Natural killer cell (primary cell): ENCODE results near the gene TNNC2. TPM values are rescaled to one million over a fixed set of nuclear protein-coding genes. Genes with fewer than 3 reads are reported as not detected.

Source experiments
- ATAC-seq, 3 donors: fragments of 150-1000 bp in 2 of 3; fragments of 200-7000 bp in 1 of 3; cut with Tn5 transposase; 1 replicate in 1 of 3; 2 replicates in 2 of 3; pipeline ENCODE4 v1.10.0; 2021; ENCODE audit warnings: mild to moderate bottlenecking in 2 of 3, moderate library complexity in 2 of 3
- DNase-seq, 2 donors: peaks; one replicate each; pipeline versions ENCODE4 v3.0.0 to v3.0.0-alpha.2; 2013 to 2021; ENCODE audit warnings: mixed read lengths in 1 of 2
- H3K27ac ChIP-seq: one replicate; pipeline ENCODE4 v1.5.1; 2013; ENCODE audit warnings: mild to moderate bottlenecking, low read length
- H3K27me3 ChIP-seq: one replicate; pipeline ENCODE4 v1.6.1; 2013; ENCODE audit warnings: low read length; ENCODE audit not compliant: control insufficient read depth, insufficient read depth
- H3K36me3 ChIP-seq: one replicate; pipeline ENCODE4 v1.6.1; 2013; ENCODE audit warnings: low read length; ENCODE audit not compliant: control insufficient read depth, insufficient read depth
- H3K4me1 ChIP-seq: one replicate; pipeline ENCODE4 v1.6.1; 2013; ENCODE audit warnings: low read length; ENCODE audit not compliant: control insufficient read depth, insufficient read depth
- H3K4me3 ChIP-seq: one replicate; pipeline ENCODE4 v1.5.1; 2013; ENCODE audit warnings: low read length
- H3K9me3 ChIP-seq: one replicate; pipeline ENCODE4 v1.6.1; 2013; ENCODE audit warnings: low read length; ENCODE audit not compliant: control insufficient read depth, insufficient read depth
- H3K27ac Mint-ChIP-seq, 2 donors: one replicate each; pipeline ENCODE4 v1.8.0; 2022; ENCODE audit warnings: mild to moderate bottlenecking in 2 of 2, mixed read lengths in 2 of 2, moderate library complexity in 1 of 2
- H3K27me3 Mint-ChIP-seq, 2 donors: one replicate each; pipeline ENCODE4 v1.8.0; 2022; ENCODE audit warnings: low read depth in 2 of 2, mixed read lengths in 2 of 2
- H3K36me3 Mint-ChIP-seq: one replicate; pipeline ENCODE4 v1.8.0; 2022; ENCODE audit warnings: mixed read lengths
- H3K4me1 Mint-ChIP-seq, 2 donors: one replicate each; pipeline ENCODE4 v1.8.0; 2022; ENCODE audit warnings: mixed read lengths in 2 of 2
- H3K4me3 Mint-ChIP-seq: one replicate; pipeline ENCODE4 v1.8.0; 2022; ENCODE audit warnings: mild to moderate bottlenecking, moderate library complexity, mixed read lengths
- H3K9me3 Mint-ChIP-seq, 2 donors: one replicate each; pipeline ENCODE4 v1.8.0; 2022; ENCODE audit warnings: mixed read lengths in 2 of 2
- WGBS: methylation state at CpG from one replicate; pipeline ENCODE4 v1.1.7; 2013; ENCODE audit warnings: missing lambda C conversion rate; ENCODE audit not compliant: insufficient coverage; 5-methylcytosine and 5-hydroxymethylcytosine counted together
- intact Hi-C: fragments of 100-400 bp; cut with micrococcal nuclease; formaldehyde crosslinking; loops from one replicate; pipeline ENCODE4 v1.14.2; 2022
- total RNA-seq, 4 donors: library from RNA; stranded (reverse); fragments of 120-200 nt in 1 of 4; gene quantifications; one replicate each; pipeline versions ENCODE4 v1.2.3 to v1.2.4, GENCODE V29; 2013 to 2022
- TF ChIP-seq, protein P1 (sequence below): fragments of 200-600 bp; IDR thresholded peaks from one replicate; pipeline ENCODE4 v1.8.0; 2022; ENCODE audit warnings: antibody characterized with exemption

The TNNC2 gene
- total RNA-seq, 3 donors from 2014 or later (not counting 1 experiment from before 2014, with no cell fraction given), result 0.93 to 1.5 TPM; not detected in 1

DNA sequence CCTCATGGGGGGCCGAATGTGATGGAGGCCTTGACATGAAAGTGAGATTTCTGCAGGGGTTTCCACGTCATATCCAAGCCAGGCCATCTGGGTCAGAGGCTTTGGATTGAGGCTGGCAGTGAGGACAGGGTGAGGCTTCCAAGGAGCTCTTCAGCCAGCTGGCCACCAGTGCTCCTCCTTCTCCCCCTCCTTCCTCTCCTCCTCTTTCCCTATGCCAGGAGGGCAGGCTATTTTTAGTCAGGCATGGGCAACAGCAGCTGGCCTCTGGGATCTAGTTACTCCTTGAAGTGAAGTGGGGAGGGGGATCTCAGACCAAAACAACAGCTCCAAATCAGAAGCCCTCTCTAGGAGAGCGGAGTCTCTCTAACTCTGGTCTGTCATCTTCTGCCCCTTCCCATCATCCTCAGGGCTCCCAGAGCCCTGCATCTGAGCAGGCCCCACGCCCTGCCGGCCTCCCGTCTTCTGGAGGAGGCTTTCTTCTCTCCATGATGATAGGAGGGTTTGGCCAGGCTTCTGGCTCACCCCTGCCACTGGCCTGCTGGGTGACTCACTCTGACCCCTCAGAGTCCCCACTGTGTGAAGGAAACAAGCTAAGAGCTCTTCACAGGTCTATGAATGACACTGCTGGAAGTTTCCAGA is 612 bp downstream of the TNNC2 start:
- Mint-ChIP-seq H3K9me3 (no peaks in the 10 kb centered on the region), H3K36me3 (no peaks in the 10 kb centered on the region), H3K4me3 (no peak overlapping the region), H3K27ac (no peak overlapping the region), H3K4me1 (peaks cover 9 to 17% of the 10 kb centered on the region in 2 donors), H3K27me3 (peaks cover 30 to 34% of the 10 kb centered on the region in 2 donors)
- Histone ChIP-seq H3K27ac (no peak overlapping the region), H3K36me3 (peaks cover 2% of the 10 kb centered on the region), H3K27me3 (peaks cover 12% of the 10 kb centered on the region), H3K9me3 (no peaks in the 10 kb centered on the region), H3K4me3 (no peak overlapping the region), H3K4me1 (peaks cover 16% of the 10 kb centered on the region)
- DNase-seq (no peak), ATAC-seq (no peak)
- TF ChIP-seq, protein P1, sequence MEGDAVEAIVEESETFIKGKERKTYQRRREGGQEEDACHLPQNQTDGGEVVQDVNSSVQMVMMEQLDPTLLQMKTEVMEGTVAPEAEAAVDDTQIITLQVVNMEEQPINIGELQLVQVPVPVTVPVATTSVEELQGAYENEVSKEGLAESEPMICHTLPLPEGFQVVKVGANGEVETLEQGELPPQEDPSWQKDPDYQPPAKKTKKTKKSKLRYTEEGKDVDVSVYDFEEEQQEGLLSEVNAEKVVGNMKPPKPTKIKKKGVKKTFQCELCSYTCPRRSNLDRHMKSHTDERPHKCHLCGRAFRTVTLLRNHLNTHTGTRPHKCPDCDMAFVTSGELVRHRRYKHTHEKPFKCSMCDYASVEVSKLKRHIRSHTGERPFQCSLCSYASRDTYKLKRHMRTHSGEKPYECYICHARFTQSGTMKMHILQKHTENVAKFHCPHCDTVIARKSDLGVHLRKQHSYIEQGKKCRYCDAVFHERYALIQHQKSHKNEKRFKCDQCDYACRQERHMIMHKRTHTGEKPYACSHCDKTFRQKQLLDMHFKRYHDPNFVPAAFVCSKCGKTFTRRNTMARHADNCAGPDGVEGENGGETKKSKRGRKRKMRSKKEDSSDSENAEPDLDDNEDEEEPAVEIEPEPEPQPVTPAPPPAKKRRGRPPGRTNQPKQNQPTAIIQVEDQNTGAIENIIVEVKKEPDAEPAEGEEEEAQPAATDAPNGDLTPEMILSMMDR, result no peak
- 98% methylated on average over 3 of the region's 6 CpGs for WGBS
- intact Hi-C loops, result no loop called here

DNA sequence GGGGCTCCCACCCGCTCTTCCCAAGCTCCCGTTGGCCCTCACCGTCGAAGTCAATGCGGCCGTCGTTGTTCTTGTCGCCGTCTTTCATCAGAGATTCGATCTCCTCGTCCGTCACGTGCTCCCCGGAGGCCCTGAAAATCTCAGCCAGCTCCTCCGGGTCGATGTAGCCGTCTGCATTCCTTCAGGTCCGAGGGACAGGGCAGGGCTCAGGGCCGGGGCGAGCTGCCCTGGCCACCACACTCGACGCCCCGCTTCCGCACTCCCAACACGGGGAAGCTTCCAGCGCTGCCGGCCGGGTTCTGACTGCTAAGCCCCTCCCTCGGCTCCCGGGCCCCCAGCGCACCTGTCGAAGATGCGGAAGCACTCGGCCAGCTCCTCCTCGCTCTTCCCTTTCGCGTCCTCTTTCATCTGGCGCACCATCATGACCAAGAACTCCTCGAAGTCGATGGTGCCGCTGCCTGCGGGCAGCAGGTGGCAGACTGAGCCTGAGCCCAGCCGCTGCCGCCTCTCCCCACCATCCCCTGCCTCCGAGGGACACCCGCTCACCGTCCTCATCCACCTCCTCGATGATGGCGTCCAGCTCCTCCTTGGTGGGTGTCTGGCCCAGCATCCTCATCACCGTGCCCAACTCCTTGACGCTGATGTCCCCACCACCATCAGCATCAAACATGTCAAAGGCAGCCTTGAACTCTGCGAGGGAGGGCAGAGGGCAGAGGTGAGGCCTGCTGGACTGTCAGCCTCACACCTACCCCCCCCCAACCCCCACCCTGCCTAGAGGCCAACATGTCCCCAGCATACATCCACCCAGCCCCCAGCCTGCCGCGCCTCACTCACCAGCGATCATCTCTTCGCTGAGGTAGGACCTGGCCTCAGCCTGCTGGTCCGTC is 2.9 kb downstream of the TNNC2 start:
- H3K4me3 ChIP-seq, result no peak overlapping the region
- no peaks in the 10 kb centered on the region for H3K36me3 Mint-ChIP-seq
- no peaks in the 10 kb centered on the region for H3K9me3 ChIP-seq
- intact Hi-C loops, result no loop called here
- peak overlapping the region in 1 of 2 donors; percentile 69 for H3K27ac Mint-ChIP-seq
- no peak overlapping the region for H3K27ac ChIP-seq
- H3K9me3 Mint-ChIP-seq, result no peaks in the 10 kb centered on the region
- H3K4me1 ChIP-seq, result peaks cover 16% of the 10 kb centered on the region
- TF ChIP-seq, protein P1, result no peak
- H3K4me3 Mint-ChIP-seq, result peak overlapping the region; percentile 87
- peaks cover 9 to 17% of the 10 kb centered on the region in 2 donors for H3K4me1 Mint-ChIP-seq
- DNase-seq (peak in 1 of 2 donors; percentile 69), ATAC-seq (peak; percentile 69 to 86 (median 79))
- peaks cover 30 to 38% of the 10 kb centered on the region in 2 donors for H3K27me3 Mint-ChIP-seq
- WGBS, result 21% methylated on average over 57 of the region's 57 CpGs
- H3K36me3 ChIP-seq, result peaks cover 2% of the 10 kb centered on the region
- peaks cover 12% of the 10 kb centered on the region for H3K27me3 ChIP-seq

DNA sequence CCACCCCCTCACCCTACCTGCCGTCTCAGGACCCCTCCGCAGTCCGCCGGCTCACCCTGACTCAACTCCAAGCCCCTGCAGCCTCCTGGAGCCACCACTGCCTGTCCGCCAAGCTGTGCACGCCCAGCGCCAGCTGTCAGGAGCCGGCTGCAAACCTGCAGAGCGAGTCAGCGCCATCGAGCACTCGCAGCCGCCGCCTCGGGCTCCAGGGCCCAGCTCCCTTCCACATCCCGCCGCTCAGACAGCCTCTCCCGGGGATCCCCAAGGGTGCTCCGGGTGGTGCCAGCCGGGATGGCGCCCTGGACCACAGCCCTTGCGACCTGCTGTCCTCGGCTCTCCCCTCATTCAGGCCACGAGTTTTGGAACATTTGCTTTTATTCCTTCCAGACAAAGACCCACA is 4.3 kb downstream of the TNNC2 start:
- H3K27ac Mint-ChIP-seq, result no peak overlapping the region

More for the DNA sequence above, 4.3 kb downstream of the TNNC2 start:
- Histone ChIP-seq H3K27me3 (peaks cover 12% of the 10 kb centered on the region), H3K36me3 (peaks cover 2% of the 10 kb centered on the region), H3K9me3 (no peaks in the 10 kb centered on the region), H3K4me3 (no peak overlapping the region), H3K4me1 (peaks cover 16% of the 10 kb centered on the region), H3K27ac (no peak overlapping the region)
- WGBS, result 19% methylated on average over 24 of the region's 24 CpGs
- H3K9me3 Mint-ChIP-seq, result no peaks in the 10 kb centered on the region
- DNase-seq (peak in 1 of 2 donors; percentile 18), ATAC-seq (no peak)
- intact Hi-C loops, result no loop called here
- TF ChIP-seq, protein P1, result no peak
- H3K36me3 Mint-ChIP-seq, result no peaks in the 10 kb centered on the region
- peaks cover 9 to 17% of the 10 kb centered on the region in 2 donors for H3K4me1 Mint-ChIP-seq
- no peak overlapping the region for H3K4me3 Mint-ChIP-seq
- H3K27me3 Mint-ChIP-seq, result peaks cover 30 to 38% of the 10 kb centered on the region in 2 donors
